Omental fat pad (tissue), 4 donors: Measurements from ENCODE around the gene ZBTB43. TPM values are rescaled to one million over a fixed set of nuclear protein-coding genes. Genes with fewer than 3 reads are reported as not detected.

Source experiments
- ATAC-seq: fragments of 150-250 bp; one replicate; pipeline ENCODE4 v1.9.1; 2016; ENCODE audit warnings: mild to moderate bottlenecking, moderate library complexity; ENCODE audit not compliant: low FRiP score
- DNase-seq: peaks from one replicate; pipeline ENCODE4 v3.0.0-alpha.2; 2019; ENCODE audit warnings: low spot score
- CTCF ChIP-seq, 3 donors: fragments of 450-650 bp; IDR thresholded peaks; one replicate each; pipeline ENCODE4 v1.5.1; 2016 to 2017; ENCODE audit warnings: antibody characterized with exemption in 3 of 3, mild to moderate bottlenecking in 3 of 3, moderate library complexity in 2 of 3
- total RNA-seq, 4 donors: library from RNA; depleted of rRNA; stranded (reverse); fragments of >200 nt; gene quantifications; one replicate each; pipeline ENCODE4 v1.1.0, GENCODE V29; 2016

ZBTB43 gene
- total RNA-seq, 4 donors from 2014 or later, result 11.2 to 28.8 (median 13.7) TPM

GRCh38 chr9:126847051-126847450 is 42.2 kb downstream of the ZBTB43 start:
- TF ChIP-seq CTCF (IDR thresholded peaks at IDR 0.05), result no peak
- no peak for ATAC-seq
- no peak for DNase-seq

GRCh38 chr9:126849591-126850225 is 44.9 kb downstream of the ZBTB43 start:
- no peak for DNase-seq
- no peak for ATAC-seq
- TF ChIP-seq CTCF (IDR thresholded peaks at IDR 0.05), result no peak

GRCh38 chr9:126851286-126851880 is 46.5 kb downstream of the ZBTB43 start:
- no peak for DNase-seq
- no peak for TF ChIP-seq CTCF (IDR thresholded peaks at IDR 0.05)
- ATAC-seq, result no peak

GRCh38 chr9:126852086-126852688 is 47.3 kb downstream of the ZBTB43 start:
- ATAC-seq (no peak), DNase-seq (no peak)
- no peak for TF ChIP-seq CTCF (IDR thresholded peaks at IDR 0.05)

- DNase-seq (no peak), ATAC-seq (no peak)
- TF ChIP-seq CTCF (IDR thresholded peaks at IDR 0.05), result no peak
These were observed 48.8 kb downstream of the ZBTB43 start for GRCh38 chr9:126853667-126854066.

GRCh38 chr9:126854734-126855133 is 49.9 kb downstream of the ZBTB43 start:
- no peak for DNase-seq
- no peak for TF ChIP-seq CTCF (IDR thresholded peaks at IDR 0.05)
- no peak for ATAC-seq
